ENCODE measurements around the gene CACNA1C.

DNA sequence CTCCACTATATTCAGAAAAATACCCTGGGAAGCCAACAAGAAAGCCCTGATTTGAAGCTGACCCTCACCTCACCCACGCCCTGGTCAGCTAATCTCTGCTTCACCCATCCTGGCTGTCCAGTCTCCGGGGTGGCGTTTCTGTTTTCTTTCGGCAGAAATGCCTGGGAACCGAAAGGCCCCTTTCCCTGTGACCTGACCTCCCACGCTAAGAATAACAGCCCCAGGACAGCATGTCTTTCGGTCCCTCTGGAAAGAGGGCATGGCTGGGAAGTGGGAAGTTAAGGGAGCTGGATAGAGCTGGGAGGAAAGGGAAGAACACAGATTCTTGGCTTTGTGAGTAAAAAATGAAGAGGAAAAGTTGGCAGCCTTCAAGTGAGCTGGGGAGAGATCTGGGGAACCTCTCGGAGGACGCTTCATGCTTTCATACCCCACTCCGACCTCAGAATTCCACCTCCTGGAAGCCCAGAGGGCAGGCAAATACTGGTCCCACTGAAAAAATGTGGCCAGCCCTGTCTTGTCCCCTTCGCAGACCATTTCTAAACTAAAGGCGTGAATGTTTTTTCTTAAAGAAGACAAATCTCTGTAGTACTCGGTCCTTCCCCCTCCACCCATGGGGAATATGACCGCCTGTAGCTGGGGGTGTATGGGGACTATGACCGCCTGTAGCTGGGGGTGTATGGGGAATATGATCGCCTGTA lies 579.0 kb downstream of the CACNA1C start:
- TF ChIP-seq CTCF (IDR thresholded peaks at IDR 0.05) (no peak), POLR2A (IDR thresholded peaks at IDR 0.05) (no peak)

Measured in esophagus squamous epithelium (tissue), 4 donors.